IPS-18c (cell line): Measurements from ENCODE around the gene GSKIP.
A peak's percentile ranks its signal among the peaks of the same experiment; 100 is the strongest.

Source experiments
- H3K4me3 ChIP-seq: 2 replicates; pipeline ENCODE4 v1.7.0; 2013; ENCODE audit warnings: low read depth, mild to moderate bottlenecking, low read length, moderate library complexity; ENCODE audit not compliant: insufficient read depth
- H3K9me3 ChIP-seq: one replicate; pipeline ENCODE4 v1.6.1; 2013; ENCODE audit warnings: mild to moderate bottlenecking, low read length, moderate library complexity; ENCODE audit not compliant: control insufficient read depth, insufficient read depth

GSKIP gene

DNA sequence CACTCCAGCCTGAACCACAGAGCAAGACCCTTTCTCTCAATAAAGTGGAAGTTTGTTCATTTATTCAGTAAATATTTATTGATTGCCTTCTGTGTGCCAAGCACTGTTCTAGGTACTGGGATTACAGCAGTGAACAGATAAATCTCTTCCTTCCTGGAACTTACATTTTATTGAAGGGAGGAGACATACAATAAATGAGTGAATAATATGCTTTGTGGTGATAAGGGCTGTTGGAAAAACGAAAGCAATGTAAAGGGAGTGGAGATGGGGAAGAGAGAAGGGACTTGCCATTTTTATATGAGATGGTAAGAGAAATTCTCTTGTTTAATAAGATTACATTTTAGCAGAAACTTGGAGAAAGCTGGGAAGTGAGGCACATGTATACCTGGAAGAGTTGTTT, 1.6 kb downstream of the GSKIP start:
- Histone ChIP-seq H3K9me3 (peaks cover 2% of the 10 kb centered on the region), H3K4me3 (peak overlapping the region; percentile 98; the same call in 1 of the 2 replicates)

DNA sequence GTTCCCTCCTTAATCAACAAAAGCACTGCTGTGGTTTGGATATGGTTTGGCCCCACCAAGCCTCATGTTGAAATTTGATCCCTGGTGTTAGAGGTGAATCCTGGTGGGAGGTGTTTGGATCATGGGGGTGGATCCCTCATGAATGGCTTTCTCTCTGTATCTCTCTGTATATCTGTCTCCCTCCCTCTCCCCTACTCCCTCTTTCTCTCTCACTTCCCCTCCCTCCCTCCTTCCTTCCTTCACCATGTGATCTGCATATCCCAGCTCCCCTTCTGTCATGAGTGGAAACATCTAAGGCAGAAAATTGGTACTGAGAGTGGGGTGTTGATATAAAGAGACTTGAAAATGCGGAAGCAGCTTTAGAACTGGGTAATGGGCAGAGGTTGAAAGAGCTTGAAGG, 5.2 kb downstream of the GSKIP start:
- Histone ChIP-seq H3K9me3 (peaks cover 2% of the 10 kb centered on the region), H3K4me3 (no peak overlapping the region)

GRCh38 chr14:96370528-96370927, 7.2 kb downstream of the GSKIP start:
- peaks cover 2% of the 10 kb centered on the region for H3K9me3 ChIP-seq
- no peak overlapping the region for H3K4me3 ChIP-seq

DNA sequence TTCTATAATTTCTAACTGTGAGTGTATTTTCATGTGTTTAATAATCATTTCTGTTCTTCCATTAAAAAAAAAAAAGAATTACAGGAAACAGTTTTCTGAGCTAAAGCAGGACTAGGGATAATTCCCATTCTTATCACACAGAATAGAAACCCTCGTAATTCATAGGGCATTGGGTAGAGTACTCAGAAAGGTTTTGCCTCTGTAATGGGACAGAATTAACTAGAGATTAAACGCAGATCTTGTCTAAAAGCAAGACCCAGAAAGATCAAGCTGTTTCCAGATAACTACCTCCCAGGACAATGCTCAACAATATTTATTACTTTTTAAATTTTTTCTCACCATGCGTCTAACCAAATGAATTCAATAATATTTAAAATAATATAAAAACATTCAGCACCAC, 10.2 kb downstream of the GSKIP start:
- H3K4me3 ChIP-seq = no peak overlapping the region

DNA sequence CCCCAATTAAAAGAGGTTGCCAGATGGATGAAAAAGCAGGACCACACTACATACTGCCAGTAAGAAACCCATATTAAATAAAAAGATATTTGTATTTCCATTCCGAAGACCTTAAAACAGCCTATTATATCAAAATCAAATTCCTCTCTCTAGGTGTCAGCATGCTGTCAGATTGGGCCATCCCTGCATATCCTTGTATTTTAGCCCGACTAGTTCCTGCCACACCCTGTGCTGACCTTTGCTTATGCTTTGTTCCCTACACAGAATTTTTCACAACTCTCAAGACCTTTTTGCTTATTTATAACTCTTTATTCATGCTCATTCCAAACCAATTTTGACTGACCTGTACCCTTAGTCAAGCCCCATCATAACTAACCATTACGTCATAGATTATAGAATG, 12.8 kb downstream of the GSKIP start:
- Histone ChIP-seq H3K4me3 (no peak overlapping the region), H3K9me3 (no peaks in the 10 kb centered on the region)

More for the DNA sequence above, 10.2 kb downstream of the GSKIP start:
- peaks cover 2% of the 10 kb centered on the region for H3K9me3 ChIP-seq

- H3K9me3 ChIP-seq = no peaks in the 10 kb centered on the region
- H3K4me3 ChIP-seq = no peak overlapping the region
Observed at GRCh38 chr14:96380735-96381134, 17.4 kb downstream of the GSKIP start.

DNA sequence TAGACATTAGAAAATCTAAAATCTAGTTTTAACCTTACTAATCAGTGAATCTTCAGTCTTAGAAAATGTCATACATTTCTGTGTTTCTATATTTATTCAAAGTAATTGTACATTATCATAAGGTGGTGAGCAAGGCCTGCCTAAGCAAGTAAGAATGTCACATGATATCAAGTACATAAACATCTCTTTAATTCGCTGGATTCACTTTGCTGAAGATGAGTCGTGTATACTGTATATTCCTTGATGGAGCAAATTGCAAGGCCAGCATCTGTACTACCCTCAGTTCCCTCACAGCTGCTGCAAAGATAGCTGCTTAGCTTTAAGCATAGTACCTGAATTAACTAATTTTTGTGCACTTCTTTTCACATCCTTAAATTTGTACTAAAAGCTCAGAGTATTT, 20.1 kb downstream of the GSKIP start:
- no peaks in the 10 kb centered on the region for H3K9me3 ChIP-seq

GRCh38 chr14:96384053-96384452, 20.7 kb downstream of the GSKIP start:
- Histone ChIP-seq H3K9me3 (no peaks in the 10 kb centered on the region), H3K4me3 (no peak overlapping the region)

More for the DNA sequence above, 20.1 kb downstream of the GSKIP start:
- no peak overlapping the region for H3K4me3 ChIP-seq

- H3K4me3 ChIP-seq = no peak overlapping the region
Observed at GRCh38 chr14:96384740-96385139, 21.4 kb downstream of the GSKIP start.

DNA sequence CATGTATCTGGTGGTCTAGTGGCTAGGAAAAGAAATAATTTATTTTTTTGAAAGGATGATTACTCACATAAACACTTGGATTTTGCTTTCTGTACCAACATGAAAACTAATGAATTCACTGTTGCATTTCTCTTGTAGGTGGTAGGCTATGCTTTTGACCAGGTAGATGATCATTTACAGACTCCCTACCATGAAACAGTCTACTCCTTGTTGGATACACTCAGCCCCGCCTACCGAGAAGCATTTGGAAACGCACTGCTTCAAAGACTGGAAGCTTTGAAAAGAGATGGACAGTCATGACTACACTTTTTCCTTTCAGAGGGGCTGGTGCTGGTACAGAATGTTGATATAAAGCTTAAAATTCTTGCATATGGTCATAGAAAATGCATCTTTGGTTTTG, 22.1 kb downstream of the GSKIP start:
- no peak overlapping the region for H3K4me3 ChIP-seq

More at GRCh38 chr14:96384740-96385139, 21.4 kb downstream of the GSKIP start:
- H3K9me3 ChIP-seq = no peaks in the 10 kb centered on the region

GRCh38 chr14:96390965-96391292, 27.6 kb downstream of the GSKIP start:
- no peaks in the 10 kb centered on the region for H3K9me3 ChIP-seq
- peak overlapping the region; percentile 88 for H3K4me3 ChIP-seq

More for the DNA sequence above, 22.1 kb downstream of the GSKIP start:
- no peaks in the 10 kb centered on the region for H3K9me3 ChIP-seq

DNA sequence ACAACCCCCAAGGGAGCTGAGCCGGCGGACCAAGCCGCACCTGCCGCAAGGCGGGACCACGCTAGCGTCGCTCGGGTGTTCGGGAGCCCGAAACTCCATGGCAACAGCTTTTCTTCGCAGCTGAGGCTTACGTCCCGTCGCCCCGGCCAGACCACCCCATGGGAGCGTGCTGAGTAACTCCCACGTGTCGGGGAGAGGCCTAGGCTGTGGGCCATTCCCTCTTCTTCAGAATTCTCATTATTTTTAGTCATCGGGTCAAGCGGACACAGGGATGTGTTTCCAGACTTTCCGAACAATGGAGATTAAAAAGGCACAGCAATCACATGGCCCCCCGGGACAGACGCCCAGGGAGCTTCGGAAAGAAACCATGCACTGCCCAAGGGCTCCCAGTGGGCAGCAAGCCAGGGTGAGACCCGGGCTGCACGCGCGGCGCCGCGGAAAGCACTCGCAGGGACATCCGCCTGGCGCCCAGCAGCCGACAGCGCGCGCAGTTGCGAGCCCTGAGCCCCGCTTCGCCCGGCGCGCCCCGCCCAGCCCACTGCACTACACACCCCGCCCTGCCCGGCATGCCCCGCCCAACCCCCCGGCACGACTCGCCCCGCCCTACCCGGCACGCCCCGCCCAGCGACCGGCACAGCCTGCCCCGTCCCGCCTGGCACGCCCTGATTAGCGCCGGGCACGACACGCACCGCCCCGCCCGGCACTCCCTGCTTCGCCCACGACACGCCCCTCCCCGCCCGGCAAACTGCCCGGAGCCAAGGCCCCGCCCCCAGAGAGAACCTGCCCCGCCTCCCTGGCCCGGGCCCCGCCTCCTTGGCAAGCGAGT, 28.2 kb downstream of the GSKIP start:
- H3K4me3 ChIP-seq = peak overlapping the region; percentile 89
- H3K9me3 ChIP-seq = no peaks in the 10 kb centered on the region

- H3K9me3 ChIP-seq = no peaks in the 10 kb centered on the region
- no peak overlapping the region; the same call in 1 of the 2 replicates for H3K4me3 ChIP-seq
Observed at GRCh38 chr14:96393071-96393691, 29.9 kb downstream of the GSKIP start.

DNA sequence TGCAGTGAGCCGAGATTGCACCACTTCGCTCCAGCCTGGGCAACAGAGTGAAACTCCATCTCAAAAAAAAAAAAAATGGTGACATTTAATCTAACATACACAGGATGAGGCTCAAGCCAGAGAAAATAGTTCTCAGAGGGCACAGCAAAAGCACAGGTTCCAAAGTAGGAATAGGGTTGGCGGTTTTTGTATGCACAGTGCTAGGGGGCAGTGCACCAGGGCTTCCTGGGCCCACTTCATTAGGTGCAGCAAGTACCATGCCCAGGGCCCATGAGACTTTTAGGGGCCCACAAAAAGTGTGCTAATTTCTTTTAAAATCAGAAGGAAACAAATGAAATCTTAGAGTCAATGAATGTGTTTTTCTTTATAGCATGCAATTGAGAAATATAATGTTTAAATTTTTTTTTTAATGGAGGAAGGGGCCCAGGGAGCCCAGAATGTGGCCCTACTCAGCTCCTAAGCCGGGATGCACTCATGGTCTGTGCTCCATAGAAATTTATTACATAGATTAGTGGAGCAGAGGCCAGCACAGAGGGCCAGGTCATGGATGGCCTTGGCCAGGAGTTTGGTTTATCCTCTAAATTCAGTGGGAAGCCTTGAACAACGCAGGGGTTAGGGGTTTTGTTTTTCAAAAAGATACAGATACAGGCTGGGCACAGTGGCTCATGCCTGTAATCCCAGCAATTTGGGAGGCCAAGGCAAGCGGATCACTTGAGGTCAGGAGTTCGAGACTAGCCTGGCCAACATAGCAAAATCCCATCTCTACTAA, 30.9 kb downstream of the GSKIP start:
- H3K9me3 ChIP-seq = no peaks in the 10 kb centered on the region
- H3K4me3 ChIP-seq = no peak overlapping the region

DNA sequence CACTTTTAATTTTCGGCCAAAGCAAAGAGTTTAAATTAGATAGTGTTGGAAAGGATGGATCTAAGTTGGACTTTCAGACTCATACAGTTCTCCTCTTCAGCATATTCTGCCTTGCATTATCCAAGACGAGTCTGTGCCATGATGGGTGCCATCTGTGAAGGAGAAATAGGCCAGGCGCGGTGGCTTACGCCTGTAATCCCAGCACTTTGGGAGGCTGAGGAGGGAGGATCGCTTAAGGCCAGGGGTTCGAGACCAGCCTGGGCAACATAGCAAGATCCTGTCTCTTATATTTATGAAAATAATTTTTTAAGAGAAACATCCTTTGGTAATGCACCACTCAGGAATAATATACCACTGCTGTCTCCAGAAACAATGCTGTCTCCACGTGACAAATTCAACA, 35.1 kb downstream of the GSKIP start:
- no peaks in the 10 kb centered on the region for H3K9me3 ChIP-seq
- H3K4me3 ChIP-seq = no peak overlapping the region

DNA sequence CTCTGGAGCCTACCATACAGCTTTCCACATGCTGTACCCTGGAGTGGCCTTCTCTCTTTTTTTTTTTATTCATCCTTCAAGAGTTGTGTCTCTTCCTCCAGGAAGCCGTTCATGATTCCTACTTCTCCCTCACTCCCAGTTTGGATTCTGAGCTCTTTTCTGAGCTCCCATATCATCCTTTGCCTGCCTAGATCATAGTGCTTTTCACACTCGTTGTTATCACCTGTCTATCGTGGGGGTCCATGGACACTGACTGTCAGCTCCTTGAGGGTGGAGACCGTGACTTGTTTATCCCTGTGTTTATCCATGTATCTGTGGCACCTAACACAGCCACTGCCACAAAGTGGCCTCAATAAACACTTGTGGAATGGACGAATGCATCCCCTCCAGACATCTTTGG, 35.6 kb downstream of the GSKIP start:
- H3K9me3 ChIP-seq = no peaks in the 10 kb centered on the region
- H3K4me3 ChIP-seq = no peak overlapping the region

GRCh38 chr14:96399405-96399804, 36.1 kb downstream of the GSKIP start:
- no peaks in the 10 kb centered on the region for H3K9me3 ChIP-seq
- H3K4me3 ChIP-seq = no peak overlapping the region

DNA sequence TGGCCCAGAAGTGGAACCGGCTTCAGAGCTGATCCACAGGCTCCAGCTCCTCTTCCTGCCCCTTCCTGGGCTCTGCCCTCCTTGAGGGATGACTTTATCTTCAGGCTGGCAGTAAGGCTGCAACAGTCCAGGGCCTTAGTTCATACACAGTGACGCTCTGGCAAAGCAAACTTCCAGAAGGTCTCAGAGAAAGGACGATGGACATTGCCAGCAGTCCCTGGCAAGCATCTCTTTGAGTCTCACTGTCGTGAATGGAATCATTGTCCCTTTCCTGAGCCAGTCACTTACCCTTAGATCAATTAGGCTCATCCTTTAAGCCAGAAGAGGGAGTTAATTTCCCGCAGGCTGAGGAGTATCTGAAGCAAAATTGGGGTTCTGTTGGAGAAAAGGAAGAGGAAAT, 37.2 kb downstream of the GSKIP start:
- H3K9me3 ChIP-seq = no peaks in the 10 kb centered on the region
- H3K4me3 ChIP-seq = no peak overlapping the region
